Kidney epithelial cell (primary cell): ENCODE measurements around the gene NDC1. TPM values are rescaled to one million over a fixed set of nuclear protein-coding genes. Genes with fewer than 3 reads are reported as not detected.
A peak's percentile ranks its signal among the peaks of the same experiment; 100 is the strongest.

Experiments
- DNase-seq: peaks from one replicate; pipeline ENCODE4 v3.0.0-alpha.2; 2010; ENCODE audit warnings: low read depth
- H3K27me3 ChIP-seq: 2 replicates; pipeline ENCODE4 v1.6.0; 2011; ENCODE audit warnings: low read length; ENCODE audit not compliant: control insufficient read depth, insufficient read depth
- H3K36me3 ChIP-seq: 2 replicates; pipeline ENCODE4 v1.5.1; 2011; ENCODE audit warnings: low read length; ENCODE audit not compliant: control insufficient read depth, insufficient read depth
- H3K4me3 ChIP-seq: 2 replicates; pipeline ENCODE4 v1.5.1; 2011; ENCODE audit warnings: low read depth, mild to moderate bottlenecking, control low read depth, low read length
- CTCF ChIP-seq: IDR thresholded peaks from 2 replicates; pipeline ENCODE4 v1.5.1; 2011; ENCODE audit warnings: mild to moderate bottlenecking, moderate library complexity, low read length, control low read depth, inconsistent platforms; ENCODE audit not compliant: insufficient read depth, poor library complexity, severe bottlenecking
- total RNA-seq: library from RNA; depleted of rRNA; stranded (reverse); fragments of >200 nt; gene quantifications from 2 replicates; pipeline ENCODE4 v1.2.3, GENCODE V29; 2015

Gene NDC1
- total RNA-seq, 1 donor from 2014 or later: 22.8 TPM

- Histone ChIP-seq H3K36me3 (no peaks in the 10 kb centered on the region), H3K4me3 (no peak overlapping the region), H3K27me3 (no peaks in the 10 kb centered on the region)
- no peak for TF ChIP-seq CTCF
- DNase-seq: no peak
Measured at GRCh38 chr1:53847980-53848379, 9.9 kb upstream of the NDC1 start.

- no peak for DNase-seq
- Histone ChIP-seq H3K4me3 (no peak overlapping the region), H3K36me3 (no peaks in the 10 kb centered on the region), H3K27me3 (no peaks in the 10 kb centered on the region)
- no peak for TF ChIP-seq CTCF
Measured at GRCh38 chr1:53842347-53842746, 4.3 kb upstream of the NDC1 start.

- H3K27me3 ChIP-seq: no peaks in the 10 kb centered on the region
- TF ChIP-seq CTCF: no peak
- H3K4me3 ChIP-seq: peak overlapping the region; percentile 99
- no peak for DNase-seq
- no peaks in the 10 kb centered on the region for H3K36me3 ChIP-seq
Measured at GRCh38 chr1:53838654-53838974, 518 bp upstream of the NDC1 start.

- no peak for TF ChIP-seq CTCF
- no peaks in the 10 kb centered on the region for H3K27me3 ChIP-seq
- no peaks in the 10 kb centered on the region for H3K36me3 ChIP-seq
- DNase-seq: no peak
- H3K4me3 ChIP-seq: peak overlapping the region; percentile 99
Measured at GRCh38 chr1:53837646-53837923, 511 bp downstream of the NDC1 start.

GRCh38 chr1:53835491-53835890, 2.6 kb downstream of the NDC1 start:
- no peak for TF ChIP-seq CTCF
- no peaks in the 10 kb centered on the region for H3K27me3 ChIP-seq
- H3K36me3 ChIP-seq: no peaks in the 10 kb centered on the region
- no peak overlapping the region for H3K4me3 ChIP-seq
- no peak for DNase-seq

GRCh38 chr1:53834776-53835175, 3.3 kb downstream of the NDC1 start:
- Histone ChIP-seq H3K4me3 (no peak overlapping the region), H3K27me3 (no peaks in the 10 kb centered on the region), H3K36me3 (no peaks in the 10 kb centered on the region)
- DNase-seq: no peak
- no peak for TF ChIP-seq CTCF
